NOMO-1 treated with dmso at 0.1 percent for 144 hours (cell line): ENCODE data around the gene NRG3.
"Not testable (repeated sequence)": the region's sequence is repeated elsewhere in the genome, so short reads cannot be mapped to it uniquely, and the experiment has no call there.

ENCODE experiments used
- DNase-seq: peaks from one replicate; lab custom pipeline; 2025; ENCODE audit not compliant: unreplicated experiment; lab: John Stamatoyannopoulos, UW

Gene NRG3

GRCh38 chr10:81957976-81958375 lies 83.0 kb downstream of the NRG3 start:
- no peak for DNase-seq

- no peak for DNase-seq
Measured at GRCh38 chr10:81959016-81959415, 84.0 kb downstream of the NRG3 start.

- DNase-seq: no peak
Measured at GRCh38 chr10:81961451-81962184, 86.6 kb downstream of the NRG3 start.

- no peak for DNase-seq
Measured at GRCh38 chr10:81963606-81964005, 88.6 kb downstream of the NRG3 start.

GRCh38 chr10:81967716-81968115 lies 92.7 kb downstream of the NRG3 start:
- no peak for DNase-seq

GRCh38 chr10:81969136-81969535 lies 94.1 kb downstream of the NRG3 start:
- no peak for DNase-seq

DNA sequence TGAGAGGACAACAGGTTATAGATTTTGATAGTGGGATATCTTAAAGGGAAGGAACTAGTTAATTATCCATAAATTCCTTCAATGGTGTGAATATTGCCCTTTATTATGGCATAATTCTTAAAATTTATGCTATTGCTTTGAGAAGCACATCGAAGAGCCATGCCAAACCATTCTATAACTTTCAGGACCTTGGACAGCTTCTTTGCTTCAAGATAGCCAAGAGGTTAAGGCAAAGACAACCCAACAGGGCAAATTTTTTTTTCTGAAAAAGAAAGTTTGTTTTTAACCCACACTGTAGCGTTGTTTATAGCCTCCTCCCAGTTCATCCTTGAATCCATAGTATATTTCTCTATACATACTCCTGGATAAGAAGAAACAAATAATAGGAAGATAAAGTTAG lies 103.2 kb downstream of the NRG3 start:
- no peak for DNase-seq

- no peak for DNase-seq
Measured at GRCh38 chr10:81981724-81982123, 106.7 kb downstream of the NRG3 start.

DNA sequence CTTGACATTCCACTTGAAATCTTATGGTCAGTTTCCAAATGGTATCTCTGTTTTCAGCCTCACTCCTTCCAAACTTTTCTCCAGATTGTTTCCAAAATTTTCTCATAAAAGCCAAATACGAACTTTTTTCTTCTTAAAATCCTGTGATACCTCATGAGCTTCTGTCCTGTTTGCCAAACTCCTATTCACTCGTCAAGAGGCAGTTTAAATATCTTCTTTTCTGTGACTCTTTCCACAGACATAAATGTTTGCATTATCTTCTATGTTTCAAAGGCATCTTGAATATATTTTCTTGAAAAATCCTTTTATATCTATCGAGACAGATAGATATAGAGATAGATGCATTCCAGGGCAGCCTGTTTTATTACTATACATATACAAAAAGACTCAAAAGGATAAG lies 109.4 kb downstream of the NRG3 start:
- no peak for DNase-seq

- no peak for DNase-seq
Measured at GRCh38 chr10:81995254-81995653, 120.3 kb downstream of the NRG3 start.

- DNase-seq: no peak
Measured at GRCh38 chr10:81996927-81997326, 121.9 kb downstream of the NRG3 start.

DNA sequence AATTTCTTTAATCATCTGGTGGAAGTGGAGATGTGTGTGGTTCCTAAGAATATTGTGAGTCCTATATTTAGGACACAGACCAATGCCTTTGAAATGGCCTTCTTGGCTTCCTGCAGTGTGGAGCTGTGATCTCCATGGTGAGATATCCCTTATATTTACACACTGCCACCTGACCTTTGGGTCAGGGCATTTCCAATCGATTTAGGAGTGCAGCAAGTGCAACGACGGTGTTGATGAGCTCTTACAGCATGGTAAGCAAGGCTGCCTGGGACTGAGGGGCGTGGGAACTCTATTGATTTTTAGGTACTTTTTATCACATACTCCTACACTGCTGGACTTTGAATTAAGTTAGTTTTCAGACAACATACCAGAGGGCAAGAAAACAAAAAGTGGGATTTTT lies 146.0 kb downstream of the NRG3 start:
- no peak for DNase-seq

GRCh38 chr10:82027711-82028110 lies 152.7 kb downstream of the NRG3 start:
- DNase-seq: no peak

- no peak for DNase-seq
Measured at GRCh38 chr10:82037076-82037475, 162.1 kb downstream of the NRG3 start.

DNA sequence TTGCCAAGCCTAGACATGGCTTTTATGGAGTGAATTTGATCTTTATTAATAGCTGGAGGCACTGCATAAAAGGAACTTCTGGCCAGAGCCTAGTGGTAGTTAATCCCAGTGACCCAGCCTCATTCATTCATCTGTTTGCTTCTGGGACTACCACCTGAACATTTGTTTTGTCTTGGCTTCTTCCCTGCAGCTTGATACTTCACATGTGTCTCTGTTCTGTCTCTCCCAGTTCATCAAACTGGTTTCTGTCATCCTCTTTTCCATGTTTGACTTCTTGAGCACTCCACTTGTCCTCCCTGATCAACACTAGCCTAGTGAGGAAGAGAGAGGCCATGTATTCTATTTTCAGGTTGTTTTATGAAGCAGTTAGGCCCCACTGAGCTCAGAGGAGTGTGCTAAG lies 163.6 kb downstream of the NRG3 start:
- DNase-seq: no peak

DNA sequence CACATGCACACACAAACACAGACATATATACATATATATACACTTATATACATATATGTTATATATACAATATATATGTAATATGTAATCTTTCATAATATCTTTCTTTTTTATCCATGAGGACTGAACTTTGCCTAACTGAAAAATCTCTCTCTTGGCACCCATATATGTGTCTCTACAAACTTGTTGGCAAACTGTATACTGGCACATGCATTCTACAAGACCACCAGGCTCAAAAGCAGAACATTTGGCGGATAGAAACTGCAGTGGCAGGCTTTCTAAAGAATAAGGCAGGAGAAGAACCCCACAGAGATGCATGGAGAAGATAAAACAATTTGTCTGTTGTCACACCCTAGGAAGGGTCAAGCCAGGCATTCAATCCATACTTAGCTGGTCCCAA lies 165.3 kb downstream of the NRG3 start:
- DNase-seq: no peak

DNA sequence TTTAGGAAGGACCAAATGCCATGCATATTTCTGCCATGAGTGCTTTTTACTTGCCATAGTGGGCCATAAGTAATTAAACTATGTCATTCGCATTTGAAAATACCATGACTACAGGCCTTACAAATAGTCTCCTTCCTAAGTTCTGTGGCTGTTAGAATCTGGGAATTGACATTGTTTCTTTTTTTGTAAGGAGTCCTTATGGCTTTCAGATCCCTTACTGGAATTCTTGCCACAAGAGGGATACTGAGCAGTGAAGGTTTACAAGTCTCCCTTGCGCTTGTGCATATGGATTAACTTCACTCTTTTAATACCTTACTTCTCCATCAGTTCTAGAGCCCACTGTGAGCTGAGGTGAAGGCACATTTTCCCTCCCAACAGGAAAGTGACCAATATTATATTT lies 166.0 kb downstream of the NRG3 start:
- no peak for DNase-seq

DNA sequence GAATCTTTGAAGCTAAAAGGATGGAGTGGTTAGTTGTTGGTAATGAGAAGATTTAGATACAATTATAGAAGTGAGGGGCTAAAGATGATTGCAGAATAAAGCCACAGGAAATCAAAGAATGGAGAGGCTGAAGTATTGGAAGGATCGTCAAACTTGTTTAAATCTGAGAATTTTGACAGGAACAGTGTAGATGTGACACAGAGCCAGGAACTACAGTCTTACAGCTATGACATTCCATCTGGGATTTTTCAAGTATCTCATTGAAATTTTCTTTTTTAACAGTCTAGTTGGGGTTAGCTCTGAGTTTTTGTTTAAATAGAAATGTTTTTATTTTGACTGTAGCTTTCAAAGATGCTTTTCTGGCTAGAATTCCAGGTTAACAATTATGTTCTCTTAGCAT lies 181.4 kb downstream of the NRG3 start:
- DNase-seq: no peak

GRCh38 chr10:82067192-82067591 lies 192.2 kb downstream of the NRG3 start:
- not testable (repeated sequence) for DNase-seq

GRCh38 chr10:82068501-82068900 lies 193.5 kb downstream of the NRG3 start:
- no peak for DNase-seq

DNA sequence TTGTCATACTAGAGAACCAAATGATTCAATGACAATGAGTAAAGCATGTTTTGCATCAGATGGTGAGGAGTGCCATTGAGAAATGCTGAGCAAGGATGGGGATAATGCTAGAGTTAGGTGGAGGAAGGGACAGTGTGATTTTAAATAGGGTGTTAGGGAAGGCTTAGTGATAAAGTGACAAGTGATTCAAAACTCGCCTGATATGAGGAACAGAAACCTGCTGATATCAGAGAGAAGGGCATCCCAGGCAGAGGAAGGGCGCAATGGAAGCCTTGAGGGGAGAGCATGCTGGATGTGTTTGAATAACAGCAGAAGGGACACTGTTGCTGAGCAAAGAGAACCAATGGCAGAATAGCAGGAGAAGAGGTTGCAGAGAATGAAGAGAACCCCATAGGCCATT lies 196.2 kb downstream of the NRG3 start:
- no peak for DNase-seq

DNA sequence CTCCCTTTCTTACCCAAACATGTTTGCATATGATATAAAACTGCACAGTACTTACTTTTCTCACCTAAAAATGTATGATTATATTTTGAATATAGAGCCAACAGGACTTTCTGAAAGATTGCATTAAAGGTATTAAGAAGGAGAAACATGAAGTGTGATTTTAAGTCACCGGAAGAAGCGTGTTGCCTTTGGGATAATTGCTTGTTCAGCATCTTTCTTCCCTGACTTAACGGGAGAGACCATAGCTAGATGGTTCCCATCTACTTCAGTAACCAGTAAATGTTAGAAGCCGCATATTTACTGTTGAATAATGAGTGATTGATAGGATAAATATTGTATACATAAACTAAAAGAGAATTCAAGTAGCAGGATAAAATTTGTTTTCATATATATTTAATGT lies 197.1 kb downstream of the NRG3 start:
- no peak for DNase-seq

DNA sequence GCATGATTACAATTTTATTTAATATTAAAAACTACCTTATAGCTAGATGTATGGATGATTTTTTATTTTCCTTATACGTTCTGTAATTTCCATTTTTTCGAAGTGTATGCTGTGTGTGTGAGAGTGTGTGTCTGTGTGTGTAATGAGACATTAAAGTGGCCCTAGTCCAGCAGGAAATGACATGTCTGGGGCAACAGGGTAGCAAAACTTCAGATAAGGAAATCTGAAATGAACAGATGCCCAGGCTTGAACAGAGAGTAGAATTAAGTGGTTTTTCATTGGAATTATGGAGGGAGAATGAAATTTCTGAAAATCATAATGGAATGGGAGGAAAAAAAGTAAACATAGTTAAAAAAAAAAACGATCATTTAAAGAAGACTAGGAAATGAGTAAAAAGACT lies 200.6 kb downstream of the NRG3 start:
- no peak for DNase-seq
